HEK293 (cell line): ENCODE data around the gene PEX10.

Experiments
- CTCF ChIA-PET: fragments of 350-600 bp; formaldehyde crosslinking; extraction: SDS; loops from one replicate; lab custom pipeline; 2021; ENCODE audit warnings: antibody characterized with exemption; lab: Yijun Ruan, JAX
- POLR2A ChIA-PET: fragments of 300-600 bp; formaldehyde crosslinking; extraction: SDS; loops from one replicate; lab custom pipeline; 2020; ENCODE audit warnings: antibody characterized with exemption, inconsistent platforms; lab: Yijun Ruan, JAX
- H3K27ac ChIP-seq: fragments of 200-500 bp; sonication (Bioruptor generic); 2 replicates; pipeline ENCODE4 v1.5.1; 2014; ENCODE audit warnings: low read depth, low read length, control low read depth, inconsistent platforms; ENCODE audit errors: extremely low read depth
- H3K36me3 ChIP-seq, 2 experiments: fragments of 200-500 bp in 1 of 2; sonication (Bioruptor generic) in 1 of 2; 1 replicate in 1 of 2; 2 replicates in 1 of 2; pipeline ENCODE4 v1.5.1; 2014 to 2017; ENCODE audit warnings: inconsistent platforms in 2 of 2, low read length in 2 of 2; ENCODE audit not compliant: control insufficient read depth in 2 of 2, insufficient read depth in 1 of 2
- H3K4me1 ChIP-seq: fragments of 200-500 bp; sonication (Bioruptor generic); 2 replicates; pipeline ENCODE4 v1.5.1; 2014; ENCODE audit warnings: mild to moderate bottlenecking, low read length, inconsistent platforms; ENCODE audit not compliant: control insufficient read depth, insufficient read depth
- H3K4me3 ChIP-seq: 2 replicates; pipeline ENCODE4 v1.5.1; 2011; ENCODE audit warnings: low read depth, mild to moderate bottlenecking, control low read depth, low read length, moderate library complexity
- H3K9me3 ChIP-seq: fragments of 200-500 bp; sonication (Bioruptor generic); 2 replicates; pipeline ENCODE4 v1.5.1; 2014; ENCODE audit warnings: low read depth, low read length, inconsistent platforms; ENCODE audit not compliant: control insufficient read depth, insufficient read depth
- GLIS1 ChIP-seq: fragments of 450-650 bp; formaldehyde crosslinking; IDR thresholded peaks from 2 replicates; pipeline ENCODE4 v1.5.1; 2016; ENCODE audit warnings: missing biosample characterization, missing genetic modification characterization
- GLIS2 ChIP-seq: fragments of 450-650 bp; formaldehyde crosslinking; IDR thresholded peaks from 2 replicates; pipeline ENCODE4 v1.5.1; 2016; ENCODE audit warnings: missing biosample characterization, missing genetic modification characterization
- HOXD13 ChIP-seq: sonication (generic); formaldehyde crosslinking; IDR thresholded peaks from 2 replicates; pipeline ENCODE4 v1.8.0; 2022; ENCODE audit warnings: missing genetic modification reagents, borderline replicate concordance
- KLF1 ChIP-seq: fragments of 450-650 bp; formaldehyde crosslinking; IDR thresholded peaks from 2 replicates; pipeline ENCODE4 v1.5.1; 2016; ENCODE audit warnings: missing biosample characterization, missing genetic modification characterization
- KLF16 ChIP-seq: fragments of 450-650 bp; formaldehyde crosslinking; IDR thresholded peaks from 2 replicates; pipeline ENCODE4 v1.5.1; 2017; ENCODE audit warnings: missing biosample characterization, missing genetic modification characterization
- MEIS1 ChIP-seq: sonication (generic); formaldehyde crosslinking; IDR thresholded peaks from 2 replicates; pipeline ENCODE4 v1.8.1; 2022; ENCODE audit warnings: missing genetic modification reagents, mild to moderate bottlenecking, borderline replicate concordance
- OSR2 ChIP-seq: fragments of 450-650 bp; formaldehyde crosslinking; IDR thresholded peaks from 2 replicates; pipeline ENCODE4 v1.5.1; 2016; ENCODE audit warnings: missing biosample characterization, missing genetic modification characterization
- SCRT2 ChIP-seq: fragments of 450-650 bp; formaldehyde crosslinking; IDR thresholded peaks from 2 replicates; pipeline ENCODE4 v1.5.1; 2016; ENCODE audit warnings: missing biosample characterization, missing genetic modification characterization
- SP3 ChIP-seq: fragments of 450-650 bp; formaldehyde crosslinking; IDR thresholded peaks from 2 replicates; pipeline ENCODE4 v1.5.1; 2016; ENCODE audit warnings: missing biosample characterization, missing genetic modification characterization
- WT1 ChIP-seq: fragments of 450-650 bp; formaldehyde crosslinking; IDR thresholded peaks from 2 replicates; pipeline ENCODE4 v1.5.1; 2016; ENCODE audit warnings: missing biosample characterization, missing genetic modification characterization
- ZIC2 ChIP-seq: fragments of 450-650 bp; formaldehyde crosslinking; IDR thresholded peaks from 2 replicates; pipeline ENCODE4 v1.5.1; 2016; ENCODE audit warnings: missing biosample characterization, missing genetic modification characterization
- ZNF121 ChIP-seq: fragments of 450-650 bp; formaldehyde crosslinking; IDR thresholded peaks from 2 replicates; pipeline ENCODE4 v1.5.1; 2016; ENCODE audit warnings: missing biosample characterization, missing genetic modification characterization
- ZNF146 ChIP-seq: fragments of 450-650 bp; formaldehyde crosslinking; IDR thresholded peaks from 2 replicates; pipeline ENCODE4 v1.5.1; 2016; ENCODE audit warnings: missing biosample characterization, missing genetic modification characterization
- ZNF169 ChIP-seq: fragments of 450-650 bp; formaldehyde crosslinking; IDR thresholded peaks from 2 replicates; pipeline ENCODE4 v1.5.1; 2016; ENCODE audit warnings: missing biosample characterization, missing genetic modification characterization
- ZNF2 ChIP-seq: fragments of 450-650 bp; formaldehyde crosslinking; IDR thresholded peaks from 2 replicates; pipeline ENCODE4 v1.5.1; 2016; ENCODE audit warnings: missing biosample characterization, missing genetic modification characterization
- ZNF214 ChIP-seq: fragments of 450-650 bp; formaldehyde crosslinking; IDR thresholded peaks from 2 replicates; pipeline ENCODE4 v1.5.1; 2017; ENCODE audit warnings: missing biosample characterization, mild to moderate bottlenecking, missing genetic modification characterization, borderline replicate concordance
- ZNF266 ChIP-seq: fragments of 450-650 bp; formaldehyde crosslinking; IDR thresholded peaks from 2 replicates; pipeline ENCODE4 v1.5.1; 2016; ENCODE audit warnings: missing biosample characterization, missing genetic modification characterization, low read depth
- ZNF292 ChIP-seq: fragments of 450-650 bp; formaldehyde crosslinking; IDR thresholded peaks from 2 replicates; pipeline ENCODE4 v1.5.1; 2016; ENCODE audit warnings: low read depth, missing biosample characterization, missing genetic modification characterization, borderline replicate concordance
- ZNF324 ChIP-seq: fragments of 450-650 bp; formaldehyde crosslinking; IDR thresholded peaks from 2 replicates; pipeline ENCODE4 v1.5.1; 2016; ENCODE audit warnings: missing biosample characterization, missing genetic modification characterization
- ZNF416 ChIP-seq: fragments of 450-650 bp; formaldehyde crosslinking; IDR thresholded peaks from 2 replicates; pipeline ENCODE4 v1.5.1; 2016; ENCODE audit warnings: missing biosample characterization, missing genetic modification characterization
- ZNF423 ChIP-seq: fragments of 450-650 bp; formaldehyde crosslinking; IDR thresholded peaks from 2 replicates; pipeline ENCODE4 v1.5.1; 2016; ENCODE audit warnings: missing biosample characterization, missing genetic modification characterization
- ZNF596 ChIP-seq: fragments of 450-650 bp; IDR thresholded peaks from 2 replicates; pipeline ENCODE4 v1.5.0; 2018; ENCODE audit warnings: missing biosample characterization, mild to moderate bottlenecking, missing genetic modification characterization, moderate library complexity
- ZNF610 ChIP-seq: fragments of 450-650 bp; formaldehyde crosslinking; IDR thresholded peaks from 2 replicates; pipeline ENCODE4 v1.5.1; 2016; ENCODE audit warnings: missing biosample characterization, missing genetic modification characterization, borderline replicate concordance
- ZNF624 ChIP-seq: fragments of 450-650 bp; formaldehyde crosslinking; IDR thresholded peaks from 2 replicates; pipeline ENCODE4 v1.5.1; 2017; ENCODE audit warnings: missing biosample characterization, missing genetic modification characterization
- ZNF670 ChIP-seq: fragments of 450-650 bp; formaldehyde crosslinking; IDR thresholded peaks from 2 replicates; pipeline ENCODE4 v1.5.1; 2016; ENCODE audit warnings: missing biosample characterization, missing genetic modification characterization, low read depth
- ZNF677 ChIP-seq: fragments of 450-650 bp; IDR thresholded peaks from 2 replicates; pipeline ENCODE4 v1.5.0; 2018; ENCODE audit warnings: missing biosample characterization, mild to moderate bottlenecking, missing genetic modification characterization, moderate library complexity
- ZNF776 ChIP-seq: fragments of 450-650 bp; formaldehyde crosslinking; IDR thresholded peaks from 2 replicates; pipeline ENCODE4 v1.5.0; 2017; ENCODE audit warnings: missing biosample characterization, missing genetic modification characterization, borderline replicate concordance
- ZNF843 ChIP-seq: fragments of 450-650 bp; formaldehyde crosslinking; IDR thresholded peaks from 2 replicates; pipeline ENCODE4 v1.5.1; 2016; ENCODE audit warnings: missing biosample characterization, missing genetic modification characterization
- ZSCAN16 ChIP-seq: fragments of 450-650 bp; formaldehyde crosslinking; IDR thresholded peaks from 2 replicates; pipeline ENCODE4 v1.5.1; 2016; ENCODE audit warnings: missing biosample characterization, missing genetic modification characterization
- TF ChIP-seq, protein P1 (sequence below): fragments of 450-650 bp; formaldehyde crosslinking; IDR thresholded peaks from 2 replicates; pipeline ENCODE4 v1.5.1; 2016; ENCODE audit warnings: missing biosample characterization, missing genetic modification characterization
- TF ChIP-seq, protein P2 (sequence below): fragments of 450-650 bp; formaldehyde crosslinking; IDR thresholded peaks from 2 replicates; pipeline ENCODE4 v1.5.1; 2017; ENCODE audit warnings: missing biosample characterization, missing genetic modification characterization
- TF ChIP-seq, protein P3 (sequence below): fragments of 450-650 bp; formaldehyde crosslinking; IDR thresholded peaks from 2 replicates; pipeline ENCODE4 v1.5.1; 2016; ENCODE audit warnings: missing biosample characterization, missing genetic modification characterization

Gene PEX10

DNA sequence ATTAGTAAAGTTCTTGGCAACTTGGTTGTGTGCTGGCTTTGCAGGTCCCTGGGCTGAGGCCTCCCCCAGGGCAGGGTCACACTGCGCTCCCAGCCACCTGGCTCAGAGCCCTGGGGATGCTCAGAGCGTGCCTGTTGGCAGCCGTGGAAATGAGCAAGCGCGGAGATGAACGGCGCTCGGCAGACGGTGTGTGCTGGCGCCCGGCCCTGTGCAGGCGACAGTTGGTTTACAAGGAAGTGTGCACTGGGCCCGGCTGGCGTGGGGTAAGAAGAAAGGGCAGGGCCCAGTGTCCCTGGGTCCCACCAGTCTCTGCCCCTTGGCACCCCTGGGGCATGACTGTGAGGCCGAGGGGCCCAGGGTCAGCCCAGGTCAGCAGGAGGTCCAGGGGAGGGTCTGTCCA lies 25.7 kb upstream of the PEX10 start:
- ChIA-PET CTCF (no interaction called here), POLR2A (no interaction called here)
- Histone ChIP-seq H3K4me3 (no peak overlapping the region), H3K36me3 (no peaks in the 10 kb centered on the region), H3K9me3 (no peaks in the 10 kb centered on the region), H3K4me1 (no peaks in the 10 kb centered on the region), H3K27ac (no peak overlapping the region)
- peak; percentile 64 for TF ChIP-seq SCRT2 (tag by site-specific recombination)
- no peak for TF ChIP-seq ZNF169 (tag by site-specific recombination)
- no peak for TF ChIP-seq MEIS1 (CRISPR knock-in tag)
- TF ChIP-seq ZNF677 (tag by site-specific recombination): no peak

DNA sequence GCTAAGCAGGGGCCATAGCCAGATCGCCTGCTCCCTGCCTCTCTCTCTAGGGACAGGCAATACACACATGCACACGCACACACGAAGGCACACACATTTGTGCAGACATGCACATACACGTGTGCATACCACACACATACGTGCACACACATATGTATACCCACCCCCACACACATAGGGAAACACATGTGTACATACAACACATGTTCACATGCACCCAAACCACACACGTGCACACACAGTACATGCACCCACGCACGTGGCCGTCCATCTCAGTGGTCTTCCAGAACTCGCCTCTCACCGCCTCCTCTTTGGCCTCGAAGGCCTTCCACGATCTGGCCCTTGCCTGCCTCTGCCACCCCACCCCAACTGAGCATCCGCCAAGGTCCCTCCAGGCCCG lies 25.3 kb upstream of the PEX10 start:
- POLR2A ChIA-PET: no interaction called here
- Histone ChIP-seq H3K4me3 (no peak overlapping the region), H3K9me3 (no peaks in the 10 kb centered on the region), H3K4me1 (no peaks in the 10 kb centered on the region), H3K36me3 (no peaks in the 10 kb centered on the region), H3K27ac (no peak overlapping the region)
- TF ChIP-seq ZNF214 (tag by site-specific recombination) (no peak), ZNF2 (no peak), HOXD13 (CRISPR knock-in tag) (no peak), ZNF596 (tag by site-specific recombination) (no peak), ZNF423 (tag by site-specific recombination) (no peak), ZNF121 (tag by site-specific recombination) (no peak), ZNF292 (tag by site-specific recombination) (no peak), KLF1 (tag by site-specific recombination) (no peak), ZNF416 (tag by site-specific recombination) (no peak), ZNF624 (no peak), ZNF843 (no peak), ZNF266 (no peak), KLF16 (tag by site-specific recombination) (no peak), SP3 (tag by site-specific recombination) (no peak), GLIS1 (tag by site-specific recombination) (no peak), ZNF610 (tag by site-specific recombination) (no peak)
- TF ChIP-seq, protein P1, sequence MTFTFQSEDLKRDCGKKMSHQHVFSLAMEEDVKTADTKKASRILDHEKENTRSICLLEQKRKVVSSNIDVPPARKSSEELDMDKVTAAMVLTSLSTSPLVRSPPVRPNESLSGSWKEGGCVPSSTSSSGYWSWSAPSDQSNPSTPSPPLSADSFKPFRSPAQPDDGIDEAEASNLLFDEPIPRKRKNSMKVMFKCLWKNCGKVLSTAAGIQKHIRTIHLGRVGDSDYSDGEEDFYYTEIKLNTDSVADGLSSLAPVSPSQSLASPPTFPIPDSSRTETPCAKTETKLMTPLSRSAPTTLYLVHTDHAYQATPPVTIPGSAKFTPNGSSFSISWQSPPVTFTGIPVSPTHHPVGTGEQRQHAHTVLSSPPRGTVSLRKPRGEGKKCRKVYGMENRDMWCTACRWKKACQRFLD (tag by site-specific recombination): no peak
- CTCF ChIA-PET: no interaction called here

DNA sequence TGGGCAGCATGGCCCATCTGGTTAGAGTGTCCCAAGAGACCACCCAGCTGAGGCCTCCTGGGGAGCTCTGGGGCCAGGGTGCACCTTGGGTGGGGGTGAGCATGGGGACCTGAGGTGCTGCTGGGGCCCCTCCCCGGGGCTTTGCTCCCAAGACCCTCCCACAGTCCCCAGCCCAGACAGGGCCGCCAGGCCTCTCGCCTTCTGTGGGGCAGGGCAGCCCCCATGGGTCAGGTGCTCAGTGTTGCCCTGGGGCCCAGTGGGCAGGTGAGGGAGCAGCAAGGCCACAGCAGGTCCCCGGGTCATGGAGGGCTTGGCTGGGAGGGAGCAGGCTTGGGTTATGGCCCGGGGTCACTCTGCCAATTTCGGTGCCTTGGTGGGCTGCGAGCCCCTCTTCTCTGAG lies 24.5 kb upstream of the PEX10 start:
- ChIA-PET POLR2A (no interaction called here), CTCF (no interaction called here)
- Histone ChIP-seq H3K4me3 (no peak overlapping the region), H3K9me3 (no peaks in the 10 kb centered on the region), H3K4me1 (no peaks in the 10 kb centered on the region), H3K36me3 (no peaks in the 10 kb centered on the region), H3K27ac (no peak overlapping the region)
- peak; percentile 39 for TF ChIP-seq GLIS2 (tag by site-specific recombination)
- TF ChIP-seq OSR2 (tag by site-specific recombination): no peak
- TF ChIP-seq ZNF146 (tag by site-specific recombination): no peak
- TF ChIP-seq ZIC2 (tag by site-specific recombination): no peak
- TF ChIP-seq ZNF670 (tag by site-specific recombination): no peak
- no peak for TF ChIP-seq ZNF324 (tag by site-specific recombination)
- TF ChIP-seq ZSCAN16: no peak
- TF ChIP-seq, protein P2, sequence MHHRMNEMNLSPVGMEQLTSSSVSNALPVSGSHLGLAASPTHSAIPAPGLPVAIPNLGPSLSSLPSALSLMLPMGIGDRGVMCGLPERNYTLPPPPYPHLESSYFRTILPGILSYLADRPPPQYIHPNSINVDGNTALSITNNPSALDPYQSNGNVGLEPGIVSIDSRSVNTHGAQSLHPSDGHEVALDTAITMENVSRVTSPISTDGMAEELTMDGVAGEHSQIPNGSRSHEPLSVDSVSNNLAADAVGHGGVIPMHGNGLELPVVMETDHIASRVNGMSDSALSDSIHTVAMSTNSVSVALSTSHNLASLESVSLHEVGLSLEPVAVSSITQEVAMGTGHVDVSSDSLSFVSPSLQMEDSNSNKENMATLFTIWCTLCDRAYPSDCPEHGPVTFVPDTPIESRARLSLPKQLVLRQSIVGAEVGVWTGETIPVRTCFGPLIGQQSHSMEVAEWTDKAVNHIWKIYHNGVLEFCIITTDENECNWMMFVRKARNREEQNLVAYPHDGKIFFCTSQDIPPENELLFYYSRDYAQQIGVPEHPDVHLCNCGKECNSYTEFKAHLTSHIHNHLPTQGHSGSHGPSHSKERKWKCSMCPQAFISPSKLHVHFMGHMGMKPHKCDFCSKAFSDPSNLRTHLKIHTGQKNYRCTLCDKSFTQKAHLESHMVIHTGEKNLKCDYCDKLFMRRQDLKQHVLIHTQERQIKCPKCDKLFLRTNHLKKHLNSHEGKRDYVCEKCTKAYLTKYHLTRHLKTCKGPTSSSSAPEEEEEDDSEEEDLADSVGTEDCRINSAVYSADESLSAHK (tag by site-specific recombination): no peak
- TF ChIP-seq, protein P3, sequence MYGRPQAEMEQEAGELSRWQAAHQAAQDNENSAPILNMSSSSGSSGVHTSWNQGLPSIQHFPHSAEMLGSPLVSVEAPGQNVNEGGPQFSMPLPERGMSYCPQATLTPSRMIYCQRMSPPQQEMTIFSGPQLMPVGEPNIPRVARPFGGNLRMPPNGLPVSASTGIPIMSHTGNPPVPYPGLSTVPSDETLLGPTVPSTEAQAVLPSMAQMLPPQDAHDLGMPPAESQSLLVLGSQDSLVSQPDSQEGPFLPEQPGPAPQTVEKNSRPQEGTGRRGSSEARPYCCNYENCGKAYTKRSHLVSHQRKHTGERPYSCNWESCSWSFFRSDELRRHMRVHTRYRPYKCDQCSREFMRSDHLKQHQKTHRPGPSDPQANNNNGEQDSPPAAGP (tag by site-specific recombination): no peak
- TF ChIP-seq ZNF776 (tag by site-specific recombination): no peak
- TF ChIP-seq ZNF610 (tag by site-specific recombination): no peak
- no peak for TF ChIP-seq WT1 (tag by site-specific recombination)
